ENCODE data around the gene RNF32. TPM values are rescaled to one million over a fixed set of nuclear protein-coding genes. Genes with fewer than 3 reads are reported as not detected.

The RNF32 gene
- total and polyA plus RNA-seq, 4 donors, result 0.59 to 1.3 (median 0.72) TPM

DNA sequence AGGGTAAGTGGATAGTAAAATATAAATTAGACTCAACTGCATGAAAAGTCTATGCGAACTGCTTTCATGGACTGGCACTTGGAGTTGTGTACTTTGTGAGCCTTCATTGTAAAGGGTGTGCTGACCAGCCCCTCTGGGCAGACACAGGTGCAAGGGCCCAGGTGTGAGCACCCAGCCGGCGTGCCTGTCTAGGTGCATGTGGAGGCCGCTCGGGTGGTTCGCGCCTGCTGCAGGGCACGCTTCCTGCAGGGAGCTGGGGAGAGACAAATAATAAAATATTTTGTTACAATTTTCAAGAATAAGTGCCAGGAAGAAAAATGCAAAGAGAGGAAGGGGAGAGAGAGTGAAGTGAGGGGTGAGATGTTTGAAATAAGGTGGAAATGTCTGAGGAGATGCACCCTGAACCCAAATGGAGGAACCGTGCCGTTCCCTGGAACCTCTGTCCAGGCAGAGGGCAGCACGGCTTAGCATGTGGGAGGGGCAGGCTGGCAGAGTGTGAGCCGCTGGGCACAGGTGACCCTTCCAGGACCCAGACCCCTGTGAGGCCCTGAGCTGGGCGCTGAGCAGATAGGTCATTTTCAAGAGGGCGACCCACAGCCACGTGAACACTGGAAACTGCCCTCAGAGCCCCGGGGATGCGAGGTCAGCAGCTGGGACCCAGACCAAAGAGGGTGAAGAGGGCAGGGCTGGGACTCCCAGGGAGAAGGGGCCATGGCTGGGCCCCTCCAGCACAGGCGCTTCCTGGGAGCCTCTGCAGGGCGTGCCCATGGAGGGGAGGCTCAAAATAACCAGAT, 28.7 kb downstream of the RNF32 start:
- WGBS, result 97% methylated on average over 19 of the region's 19 CpGs
- no peak for DNase-seq (ENCODE audit: low spot score)
- Histone ChIP-seq H3K4me3 (ENCODE audit: low read depth in 1 of 3, low read length in 3 of 3) (no peak overlapping the region), H3K36me3 (ENCODE audit: control insufficient read depth in 4 of 4, insufficient read depth in 3 of 4, low read depth in 1 of 4, low read length in 3 of 4) (peaks cover 0 to 10% (median 2%) of the 10 kb centered on the region in 4 donors), H3K9me3 (ENCODE audit: control insufficient read depth in 4 of 4, low read length in 3 of 4) (no peaks in the 10 kb centered on the region), H3K27me3 (ENCODE audit: control insufficient read depth in 4 of 4, insufficient read depth in 4 of 4, low read length in 3 of 4) (no peaks in the 10 kb centered on the region), H3K4me1 (ENCODE audit: control insufficient read depth in 4 of 4, insufficient read depth in 4 of 4, low read length in 3 of 4) (no peaks in the 10 kb centered on the region), H3K9ac (ENCODE audit: low read depth in 1 of 2, low read length in 2 of 2) (no peak overlapping the region), H3K27ac (ENCODE audit: low read depth in 1 of 2, low read length in 2 of 2) (no peak overlapping the region)
- TF ChIP-seq GABPA (IDR thresholded peaks at IDR 0.05 in 1 of 2, conservative IDR thresholded peaks at IDR 0.05 in 1 of 2) (no peak), FOXA2 (IDR thresholded peaks at IDR 0.05) (no peak), SP1 (IDR thresholded peaks at IDR 0.05) (no peak), RAD21 (IDR thresholded peaks at IDR 0.05) (no peak), HNF4A (conservative IDR thresholded peaks at IDR 0.05) (no peak), HNF4G (IDR thresholded peaks at IDR 0.05) (no peak)

DNA sequence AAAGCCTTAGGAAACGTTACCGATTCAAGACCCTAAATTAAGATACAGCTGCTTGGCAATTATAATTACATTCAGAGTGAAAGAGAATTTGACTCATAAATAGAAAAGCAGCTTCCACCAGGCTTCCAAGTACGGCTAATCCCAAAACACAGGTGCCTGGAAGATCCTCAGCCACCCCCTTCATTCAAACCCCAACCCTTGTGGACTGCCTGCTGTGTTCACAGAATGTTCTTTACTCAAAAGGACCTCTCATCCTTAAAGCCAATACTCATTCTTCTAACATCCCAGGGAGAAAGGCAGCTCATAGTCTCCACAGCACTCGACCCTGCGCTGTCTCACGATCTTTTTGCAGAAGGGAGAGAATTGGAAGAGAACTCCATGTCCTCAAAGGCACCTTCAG, 32.9 kb downstream of the RNF32 start:
- TF ChIP-seq NR2F2 (IDR thresholded peaks at IDR 0.05) (no peak), CTCF (IDR thresholded peaks at IDR 0.05; ENCODE audit: low read depth, low read length, missing input control) (no peak), FOXA2 (IDR thresholded peaks at IDR 0.05) (no peak), HNF4A (conservative IDR thresholded peaks at IDR 0.05) (no peak), JUND (IDR thresholded peaks at IDR 0.05) (no peak), YY1 (IDR thresholded peaks at IDR 0.05) (no peak)
- TF ChIP-seq, protein P1, sequence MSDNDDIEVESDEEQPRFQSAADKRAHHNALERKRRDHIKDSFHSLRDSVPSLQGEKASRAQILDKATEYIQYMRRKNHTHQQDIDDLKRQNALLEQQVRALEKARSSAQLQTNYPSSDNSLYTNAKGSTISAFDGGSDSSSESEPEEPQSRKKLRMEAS (IDR thresholded peaks at IDR 0.05), result no peak
- TF ChIP-seq, protein P2, sequence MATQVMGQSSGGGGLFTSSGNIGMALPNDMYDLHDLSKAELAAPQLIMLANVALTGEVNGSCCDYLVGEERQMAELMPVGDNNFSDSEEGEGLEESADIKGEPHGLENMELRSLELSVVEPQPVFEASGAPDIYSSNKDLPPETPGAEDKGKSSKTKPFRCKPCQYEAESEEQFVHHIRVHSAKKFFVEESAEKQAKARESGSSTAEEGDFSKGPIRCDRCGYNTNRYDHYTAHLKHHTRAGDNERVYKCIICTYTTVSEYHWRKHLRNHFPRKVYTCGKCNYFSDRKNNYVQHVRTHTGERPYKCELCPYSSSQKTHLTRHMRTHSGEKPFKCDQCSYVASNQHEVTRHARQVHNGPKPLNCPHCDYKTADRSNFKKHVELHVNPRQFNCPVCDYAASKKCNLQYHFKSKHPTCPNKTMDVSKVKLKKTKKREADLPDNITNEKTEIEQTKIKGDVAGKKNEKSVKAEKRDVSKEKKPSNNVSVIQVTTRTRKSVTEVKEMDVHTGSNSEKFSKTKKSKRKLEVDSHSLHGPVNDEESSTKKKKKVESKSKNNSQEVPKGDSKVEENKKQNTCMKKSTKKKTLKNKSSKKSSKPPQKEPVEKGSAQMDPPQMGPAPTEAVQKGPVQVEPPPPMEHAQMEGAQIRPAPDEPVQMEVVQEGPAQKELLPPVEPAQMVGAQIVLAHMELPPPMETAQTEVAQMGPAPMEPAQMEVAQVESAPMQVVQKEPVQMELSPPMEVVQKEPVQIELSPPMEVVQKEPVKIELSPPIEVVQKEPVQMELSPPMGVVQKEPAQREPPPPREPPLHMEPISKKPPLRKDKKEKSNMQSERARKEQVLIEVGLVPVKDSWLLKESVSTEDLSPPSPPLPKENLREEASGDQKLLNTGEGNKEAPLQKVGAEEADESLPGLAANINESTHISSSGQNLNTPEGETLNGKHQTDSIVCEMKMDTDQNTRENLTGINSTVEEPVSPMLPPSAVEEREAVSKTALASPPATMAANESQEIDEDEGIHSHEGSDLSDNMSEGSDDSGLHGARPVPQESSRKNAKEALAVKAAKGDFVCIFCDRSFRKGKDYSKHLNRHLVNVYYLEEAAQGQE (IDR thresholded peaks at IDR 0.05), result no peak
- no peak overlapping the region for H3K9ac ChIP-seq (ENCODE audit: low read depth in 1 of 2, low read length in 2 of 2)
- no peaks in the 10 kb centered on the region for H3K4me1 ChIP-seq (ENCODE audit: control insufficient read depth in 4 of 4, insufficient read depth in 4 of 4, low read length in 3 of 4)
- peaks cover 7 to 28% (median 8%) of the 10 kb centered on the region in 4 donors for H3K36me3 ChIP-seq (ENCODE audit: control insufficient read depth in 4 of 4, insufficient read depth in 3 of 4, low read depth in 1 of 4, low read length in 3 of 4)
- 97% methylated on average over 6 of the region's 6 CpGs for WGBS
- DNase-seq (ENCODE audit: low spot score), result no peak
- H3K4me3 ChIP-seq (ENCODE audit: low read depth in 1 of 3, low read length in 3 of 3), result no peak overlapping the region
- no peak overlapping the region for H3K27ac ChIP-seq (ENCODE audit: low read depth in 1 of 2, low read length in 2 of 2)
- no peaks in the 10 kb centered on the region for H3K9me3 ChIP-seq (ENCODE audit: control insufficient read depth in 4 of 4, low read length in 3 of 4)
- H3K27me3 ChIP-seq (ENCODE audit: control insufficient read depth in 4 of 4, insufficient read depth in 4 of 4, low read length in 3 of 4), result no peaks in the 10 kb centered on the region
